Stimulated activated naive CD4-positive, alpha-beta T cell (primary cell): ENCODE data around the gene FAXC.
"Not testable (repeated sequence)": the region's sequence is repeated elsewhere in the genome, so short reads cannot be mapped to it uniquely, and the experiment has no call there.

Experiments used
- DNase-seq, 6 experiments: peaks; one replicate each; lab custom pipeline; 2025; lab: John Stamatoyannopoulos, UW

FAXC gene

GRCh38 chr6:99341862-99342455 lies 7.5 kb downstream of the FAXC start:
- no peak for DNase-seq

DNA sequence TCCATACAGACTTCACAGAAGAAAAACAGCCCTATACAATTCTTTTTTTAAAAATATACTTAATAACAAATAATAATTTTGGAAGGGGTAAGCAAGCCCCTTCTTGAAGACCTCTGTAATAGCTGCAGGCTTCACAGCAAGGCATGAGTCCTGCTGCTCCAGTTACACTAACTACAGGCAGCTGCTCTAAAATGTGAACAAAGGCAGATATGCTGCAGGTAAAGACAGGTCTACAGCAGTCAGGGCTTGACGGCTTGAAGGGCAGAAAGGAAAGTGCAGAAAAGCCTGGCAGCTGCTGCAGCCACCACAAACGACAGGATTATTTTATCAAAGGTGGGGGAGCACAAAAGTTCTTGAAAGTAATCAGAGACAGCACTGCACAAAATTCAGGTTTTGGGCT lies 11.3 kb downstream of the FAXC start:
- no peak for DNase-seq

- not testable (repeated sequence) for DNase-seq
These were observed 14.2 kb downstream of the FAXC start for GRCh38 chr6:99335298-99335697.

- peak in 1 of 6 experiments; percentile 1 for DNase-seq
These were observed 14.8 kb downstream of the FAXC start for GRCh38 chr6:99334526-99335127.

- no peak for DNase-seq
These were observed 16.4 kb downstream of the FAXC start for GRCh38 chr6:99333068-99333467.

GRCh38 chr6:99331531-99331930 lies 17.9 kb downstream of the FAXC start:
- no peak for DNase-seq

DNA sequence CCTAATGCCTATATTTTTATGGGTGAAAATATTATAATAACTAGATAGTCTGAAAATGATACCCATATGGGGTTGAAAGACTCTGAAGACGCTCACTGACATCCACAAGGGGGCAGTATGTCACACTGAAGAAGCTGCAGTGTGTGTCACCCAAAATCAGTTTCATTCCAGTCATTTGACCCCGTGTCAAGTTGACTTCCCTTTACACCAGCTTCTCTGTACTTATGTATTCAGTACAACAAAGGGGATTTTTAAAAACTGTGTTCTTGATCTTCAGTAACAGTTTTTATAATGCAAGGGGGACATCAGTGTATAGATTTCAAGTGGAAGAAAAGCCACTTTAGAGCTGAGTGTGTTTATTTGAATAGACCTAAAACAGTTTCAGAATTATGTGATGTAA lies 19.3 kb downstream of the FAXC start:
- peak in 4 of 6 experiments; percentile 3 to 50 (median 24) for DNase-seq

DNA sequence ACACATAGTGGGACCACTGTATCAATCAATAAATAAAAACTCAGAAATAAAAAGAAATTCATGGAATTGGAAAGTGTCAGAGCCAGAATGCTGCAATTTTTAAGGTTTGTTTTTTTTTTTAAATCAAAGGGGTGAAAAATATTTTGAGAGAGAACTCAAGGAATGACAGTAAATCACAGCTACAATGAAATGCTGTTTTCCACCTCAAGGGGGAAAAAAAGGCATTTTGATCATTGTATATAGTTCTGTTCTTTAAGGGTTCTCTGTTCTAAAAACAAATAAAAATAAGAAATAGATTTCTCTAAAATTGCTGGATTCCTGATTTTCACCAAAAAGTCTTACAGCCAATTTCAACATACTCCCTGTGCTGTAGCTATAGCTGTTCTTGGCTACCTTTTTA lies 24.5 kb downstream of the FAXC start:
- DNase-seq = no peak

DNA sequence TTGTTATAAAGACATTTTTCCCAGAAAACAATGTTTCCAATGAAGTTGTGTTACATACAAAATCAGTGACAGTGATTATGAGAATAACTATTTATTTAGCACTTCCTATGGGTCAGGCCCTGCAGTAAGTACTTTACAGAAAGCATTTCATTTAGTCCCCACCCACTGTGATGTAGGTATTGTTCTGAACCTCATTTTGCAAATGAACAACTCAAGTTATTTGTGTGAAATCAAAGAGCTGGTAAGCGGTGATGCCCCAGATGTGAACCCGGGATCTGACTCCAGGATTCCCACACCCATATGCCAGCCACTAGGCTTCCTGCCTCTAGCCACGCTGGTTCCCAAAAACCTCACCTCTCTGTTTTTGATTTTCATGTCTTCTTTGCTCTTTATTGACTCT lies 30.9 kb downstream of the FAXC start:
- DNase-seq = no peak

- no peak for DNase-seq
These were observed 37.1 kb downstream of the FAXC start for GRCh38 chr6:99312354-99312753.

DNA sequence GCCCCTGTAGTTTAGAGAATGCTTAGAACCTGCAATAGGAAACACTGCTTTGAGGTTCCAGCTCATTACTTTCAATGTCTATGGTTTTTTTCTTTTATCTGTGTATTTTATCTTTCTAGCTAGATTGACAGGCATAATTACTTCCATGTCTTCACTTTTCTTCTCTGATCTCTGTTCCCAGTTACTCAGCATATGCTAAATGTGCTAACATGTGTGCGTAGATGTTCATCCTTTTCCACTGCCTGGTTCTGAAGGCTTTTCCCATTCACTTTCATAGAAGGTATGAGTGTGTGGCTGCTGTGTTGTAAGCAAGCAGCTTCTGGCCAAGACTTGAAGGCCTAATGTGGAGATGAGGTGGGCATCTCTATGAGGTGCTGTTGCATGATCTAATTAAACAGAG lies 38.9 kb downstream of the FAXC start:
- no peak for DNase-seq

- no peak for DNase-seq
These were observed 39.9 kb downstream of the FAXC start for GRCh38 chr6:99309557-99309956.

DNA sequence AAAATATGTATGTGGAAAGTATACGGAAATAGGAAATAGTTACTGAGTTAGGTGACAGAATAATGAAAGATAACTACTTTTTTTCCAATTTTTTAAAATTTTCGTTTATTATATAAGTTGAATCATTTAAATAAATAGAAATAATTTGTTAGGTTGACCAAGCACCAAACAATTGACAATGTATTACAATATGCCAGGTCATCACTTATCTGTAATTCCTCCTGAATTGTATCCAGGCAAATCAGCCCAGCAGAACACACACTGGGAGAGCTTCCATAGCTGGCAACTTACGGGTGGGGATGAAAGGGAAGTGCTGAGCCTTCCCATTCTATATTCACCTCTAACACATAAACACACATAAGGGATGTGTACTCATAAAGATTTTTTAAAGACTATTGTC lies 40.7 kb downstream of the FAXC start:
- DNase-seq = no peak

GRCh38 chr6:99307295-99307907 lies 42.1 kb downstream of the FAXC start:
- DNase-seq = no peak

DNA sequence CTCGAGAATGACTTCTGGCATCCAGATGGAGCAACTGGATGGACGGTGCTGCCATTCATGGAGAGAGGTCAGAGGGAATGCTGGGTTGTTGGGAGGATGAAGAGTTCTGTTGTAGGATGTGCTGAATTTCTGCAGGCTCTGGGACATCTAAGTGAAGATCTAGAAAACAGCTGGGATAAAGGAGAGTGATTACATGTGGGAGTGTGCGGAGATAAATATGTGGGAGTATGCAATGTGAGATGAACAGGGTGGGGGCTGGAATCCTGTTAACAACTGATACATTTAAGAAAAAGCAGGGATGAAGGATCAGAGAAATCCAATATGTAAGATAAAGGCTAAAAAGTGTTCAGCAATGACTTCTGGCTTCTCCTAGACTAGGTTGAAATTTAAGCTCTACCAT lies 43.1 kb downstream of the FAXC start:
- no peak for DNase-seq

DNA sequence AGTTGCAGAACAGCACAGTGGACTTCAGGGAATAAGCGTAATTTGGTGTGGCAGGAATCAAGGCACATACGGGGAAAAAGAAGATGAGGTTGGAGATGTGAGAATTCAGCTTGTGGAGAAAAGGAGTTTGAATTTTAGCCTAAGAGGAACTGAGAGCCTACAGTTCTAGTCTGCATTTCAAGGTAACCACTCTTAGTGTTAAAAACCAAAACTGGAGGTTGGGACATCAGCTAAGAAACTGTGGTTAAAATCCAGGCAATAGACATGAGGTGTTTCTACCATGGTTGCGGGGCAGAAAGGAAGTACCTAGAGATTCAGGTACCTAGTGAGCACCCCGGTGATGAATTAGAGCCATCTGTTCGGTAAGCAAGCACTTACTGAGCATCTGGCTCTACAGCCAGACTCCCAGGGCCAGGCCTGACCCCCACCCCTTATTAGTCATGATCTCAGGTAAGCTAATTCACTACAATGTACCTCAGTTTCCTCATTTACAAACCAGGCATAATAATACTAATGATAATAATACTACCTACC lies 44.4 kb downstream of the FAXC start:
- no peak for DNase-seq

DNA sequence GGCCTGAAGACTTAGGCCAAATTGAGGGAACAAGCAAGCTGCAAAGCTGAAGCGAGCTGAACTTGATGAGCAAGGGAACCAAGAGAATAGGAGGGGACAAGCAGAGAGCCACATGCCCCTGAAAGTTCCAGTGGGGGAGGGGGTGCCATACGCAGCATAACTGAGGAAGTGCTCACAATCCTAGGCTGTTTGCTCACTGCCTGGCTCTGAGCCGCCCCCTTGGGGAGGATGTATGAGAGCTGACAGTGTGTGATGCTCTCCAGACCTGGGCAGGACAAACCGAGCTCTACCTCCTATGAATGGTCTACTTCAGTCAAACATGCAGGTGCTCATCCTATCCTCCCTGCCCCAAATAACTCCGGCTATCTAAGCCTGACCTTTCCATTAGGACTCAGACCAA lies 52.1 kb downstream of the FAXC start:
- DNase-seq = no peak

- DNase-seq = no peak
These were observed 52.5 kb downstream of the FAXC start for GRCh38 chr6:99297006-99297405.

DNA sequence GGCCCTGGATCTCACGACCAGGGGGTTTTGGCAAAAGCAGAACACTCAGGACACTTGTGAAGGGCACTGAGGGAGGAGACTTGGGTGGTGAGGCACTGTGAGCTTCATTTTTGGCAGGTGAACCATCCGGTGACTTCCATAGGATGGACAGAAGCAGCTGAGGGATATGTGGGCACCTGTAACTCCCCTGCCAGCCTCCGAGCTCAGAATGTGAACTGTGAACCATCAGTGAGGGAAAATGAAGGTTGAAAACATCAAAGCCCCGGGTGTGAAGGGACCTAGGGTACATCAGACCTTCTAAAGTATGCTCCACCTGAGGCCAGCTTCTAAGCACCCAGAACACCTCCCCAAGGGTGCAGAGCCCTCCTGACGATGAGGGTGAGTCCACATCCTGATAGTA lies 53.2 kb downstream of the FAXC start:
- no peak for DNase-seq

DNA sequence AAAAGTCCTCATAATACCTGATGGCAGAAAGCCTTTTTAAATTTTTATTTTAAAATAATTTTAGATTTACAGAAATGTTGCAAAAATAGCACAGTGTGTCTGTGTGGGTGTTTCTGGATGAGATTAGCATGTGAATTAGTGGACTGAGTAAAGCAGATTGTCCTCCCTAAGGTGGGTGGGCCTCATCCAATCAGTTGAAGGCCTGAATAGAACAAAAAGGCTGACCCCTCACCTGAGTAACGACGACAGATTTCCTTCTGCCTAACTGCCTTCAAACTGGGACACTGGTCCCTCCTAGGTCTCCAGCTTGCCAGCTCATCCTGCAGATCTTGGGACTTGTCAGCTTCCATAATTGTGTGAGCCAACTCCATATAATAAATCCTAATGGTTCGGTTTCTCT lies 54.2 kb downstream of the FAXC start:
- no peak for DNase-seq

DNA sequence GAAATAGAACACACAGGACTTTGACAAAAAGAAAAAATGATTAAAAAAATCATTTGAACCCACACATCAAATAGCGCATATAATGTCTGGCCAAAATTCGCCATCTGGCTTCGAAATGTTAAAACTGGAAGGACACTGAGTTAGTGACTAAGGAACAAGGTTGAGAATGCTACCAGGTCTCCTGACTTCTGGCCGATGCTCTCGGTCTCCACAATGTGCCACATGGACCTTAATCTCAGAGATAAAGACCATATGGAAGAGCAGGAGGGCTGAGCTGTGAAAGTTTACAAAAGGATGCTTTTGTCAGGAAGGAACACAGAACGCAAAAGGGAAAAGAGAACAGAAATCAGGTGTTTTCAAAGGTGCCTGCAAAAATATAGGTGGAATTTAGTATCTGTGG lies 54.7 kb downstream of the FAXC start:
- DNase-seq = no peak

GRCh38 chr6:99289701-99290100 lies 59.8 kb downstream of the FAXC start:
- no peak for DNase-seq

DNA sequence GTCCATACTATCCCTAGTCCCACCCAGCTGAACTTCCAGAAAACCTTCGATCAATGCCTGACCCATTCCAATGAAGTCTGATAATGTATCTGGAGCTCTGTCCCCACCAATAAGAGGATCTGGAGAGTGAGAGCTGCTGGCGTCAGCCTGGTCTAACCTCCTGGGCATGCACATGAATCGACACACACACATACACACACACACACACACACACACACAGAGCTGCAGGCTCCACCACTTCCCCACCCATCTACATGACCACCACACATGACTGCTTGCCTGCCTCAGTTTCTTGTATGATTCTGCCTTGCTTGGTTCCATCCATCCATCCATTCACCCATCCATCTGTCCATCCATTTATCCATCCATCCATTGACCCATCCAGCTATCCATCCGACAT lies 60.8 kb downstream of the FAXC start:
- DNase-seq = no peak

- DNase-seq = no peak
These were observed 62.0 kb downstream of the FAXC start for GRCh38 chr6:99287523-99287922.
